ENCODE data around the gene HOXD3. TPM values are rescaled to one million over a fixed set of nuclear protein-coding genes. Genes with fewer than 3 reads are reported as not detected.

Gene HOXD3
- total and polyA plus RNA-seq, 2 experiments from 2014 or later: not detected

- TF ChIP-seq POLR2AphosphoS5 (IDR thresholded peaks at IDR 0.05; ENCODE audit: low read depth): no peak
- no peak for TF ChIP-seq CREB1 (CRISPR knock-in tag; IDR thresholded peaks at IDR 0.05; ENCODE audit: low read depth)
These were observed 55.2 kb downstream of the HOXD3 start (continued) for GRCh38 chr2:176212276-176212675.

- Histone ChIP-seq H3K79me2 (replicated peaks; ENCODE audit: insufficient read depth) (no peaks in the 10 kb centered on the region), H3K27ac (ENCODE audit: low read depth) (no peak overlapping the region), H3F3A (replicated peaks; ENCODE audit: low read depth) (no peaks in the 10 kb centered on the region), H3K9me2 (ENCODE audit: insufficient read depth) (no peaks in the 10 kb centered on the region), H4K20me1 (replicated peaks; ENCODE audit: insufficient read depth) (no peaks in the 10 kb centered on the region), H3K4me1 (ENCODE audit: insufficient read depth) (no peaks in the 10 kb centered on the region), H3K4me3 (no peak overlapping the region), H3K36me3 (ENCODE audit: insufficient read depth) (no peaks in the 10 kb centered on the region), H3K4me2 (no peak overlapping the region), H2AFZ (no peak overlapping the region), H3K27me3 (ENCODE audit: insufficient read depth) (no peaks in the 10 kb centered on the region)
- no peaks in the 10 kb centered on the region for H3K9me3 Mint-ChIP-seq
- no peak for TF ChIP-seq REST (IDR thresholded peaks at IDR 0.05; ENCODE audit: unreplicated experiment)
- no peak for TF ChIP-seq STAT1 (IDR thresholded peaks at IDR 0.05; ENCODE audit: unreplicated experiment)
- no peak for TF ChIP-seq ZNF462 (CRISPR knock-in tag; IDR thresholded peaks at IDR 0.05)
- TF ChIP-seq JUNB (IDR thresholded peaks at IDR 0.05; ENCODE audit: unreplicated experiment): no peak
- no peak for TF ChIP-seq ETS1 (IDR thresholded peaks at IDR 0.05)
- TF ChIP-seq NANOG (IDR thresholded peaks at IDR 0.05; ENCODE audit: borderline replicate concordance): no peak
- TF ChIP-seq CREB1 (CRISPR knock-in tag; IDR thresholded peaks at IDR 0.05; ENCODE audit: low read depth): no peak
- no peak for TF ChIP-seq ZNF114 (CRISPR knock-in tag; IDR thresholded peaks at IDR 0.05)
- TF ChIP-seq CTCF (conservative IDR thresholded peaks at IDR 0.05; ENCODE audit: low read depth in 2 of 2): no peak
- TF ChIP-seq EZH2 (IDR thresholded peaks at IDR 0.05; ENCODE audit: low read depth, unreplicated experiment): no peak
- no peak for TF ChIP-seq POLR2AphosphoS5 (IDR thresholded peaks at IDR 0.05; ENCODE audit: low read depth)
- no peak for TF ChIP-seq EZH2phosphoT487 (IDR thresholded peaks at IDR 0.05; ENCODE audit: unreplicated experiment)
- no peak for TF ChIP-seq ZNF331 (CRISPR knock-in tag; IDR thresholded peaks at IDR 0.05; ENCODE audit: low read depth)
- no peaks in the 10 kb centered on the region for H3K4me1 Mint-ChIP-seq
- no peak overlapping the region for H3K27ac Mint-ChIP-seq
- no peak overlapping the region for H3K4me3 Mint-ChIP-seq
- peaks cover 2% of the 10 kb centered on the region for H3K27me3 Mint-ChIP-seq (ENCODE audit: insufficient read depth, low read depth, poor library complexity)
- H3K36me3 Mint-ChIP-seq (ENCODE audit: low read depth): no peaks in the 10 kb centered on the region
- no peak for DNase-seq (ENCODE audit: low spot score)
- ATAC-seq: no peak
These were observed 56.3 kb downstream of the HOXD3 start for GRCh38 chr2:176213406-176213805.
